HepG2 (cell line): ENCODE measurements around the gene CDK14. TPM values are rescaled to one million over a fixed set of nuclear protein-coding genes. Genes with fewer than 3 reads are reported as not detected.

Experiments used
- ATF1 ChIP-seq: IDR thresholded peaks from 2 replicates; pipeline ENCODE4 v1.6.1; 2016; ENCODE audit warnings: mild to moderate bottlenecking, control low read depth
- CHD4 ChIP-seq: fragments of 200-600 bp; sonication (generic); IDR thresholded peaks from 2 replicates; pipeline ENCODE4 v1.7.0; 2017; ENCODE audit warnings: mild to moderate bottlenecking, low read length, borderline replicate concordance
- FIP1L1 ChIP-seq: fragments of 200-400 bp; formaldehyde crosslinking; IDR thresholded peaks from 2 replicates; pipeline ENCODE4 v1.6.1; 2018; ENCODE audit warnings: low read depth, mild to moderate bottlenecking, low read length, moderate library complexity, borderline replicate concordance; ENCODE audit not compliant: insufficient read depth
- HOMEZ ChIP-seq: IDR thresholded peaks from 2 replicates; pipeline ENCODE4 v1.6.1; 2016; ENCODE audit warnings: low read depth
- HOXD1 ChIP-seq: sonication (generic); formaldehyde crosslinking; IDR thresholded peaks from 2 replicates; pipeline ENCODE4 v1.5.0; 2020; ENCODE audit warnings: missing genetic modification reagents
- IRX3 ChIP-seq: sonication (generic); formaldehyde crosslinking; IDR thresholded peaks from 2 replicates; pipeline ENCODE4 v1.8.1; 2023; ENCODE audit warnings: mild to moderate bottlenecking, low read depth, missing genetic modification reagents, borderline replicate concordance
- KLF13 ChIP-seq: sonication (generic); formaldehyde crosslinking; IDR thresholded peaks from 2 replicates; pipeline ENCODE4 v1.4.0; 2020; ENCODE audit warnings: mild to moderate bottlenecking, missing genetic modification reagents
- MEF2D ChIP-seq: sonication (generic); formaldehyde crosslinking; IDR thresholded peaks from 2 replicates; pipeline ENCODE4 v1.5.1; 2020; ENCODE audit warnings: mild to moderate bottlenecking, missing genetic modification reagents
- MTF1 ChIP-seq: sonication (generic); formaldehyde crosslinking; IDR thresholded peaks from 2 replicates; pipeline ENCODE4 v1.5.0; 2020; ENCODE audit warnings: missing genetic modification reagents
- NFE2L2 ChIP-seq: fragments of 150-350 bp; IDR thresholded peaks from 2 replicates; pipeline ENCODE4 v1.6.1; 2014; ENCODE audit warnings: low read length
- NFIB ChIP-seq: sonication (generic); formaldehyde crosslinking; IDR thresholded peaks from 2 replicates; pipeline ENCODE4 v1.9.0; 2021; ENCODE audit warnings: missing genetic modification reagents, mild to moderate bottlenecking, borderline replicate concordance
- NR0B2 ChIP-seq: sonication (generic); formaldehyde crosslinking; IDR thresholded peaks from 2 replicates; pipeline ENCODE4 v1.4.0; 2020; ENCODE audit warnings: mild to moderate bottlenecking, missing genetic modification reagents
- POLR2AphosphoS5 ChIP-seq: IDR thresholded peaks from 2 replicates; pipeline ENCODE4 v1.6.1; 2012; ENCODE audit warnings: low read depth, low read length
- RELA ChIP-seq: sonication (generic); formaldehyde crosslinking; IDR thresholded peaks from 2 replicates; pipeline ENCODE4 v1.4.0; 2020; ENCODE audit warnings: missing genetic modification reagents
- TOPORS ChIP-seq: sonication (generic); formaldehyde crosslinking; IDR thresholded peaks from 2 replicates; pipeline ENCODE4 v1.8.0; 2023; ENCODE audit warnings: mild to moderate bottlenecking, missing genetic modification reagents
- U2AF1 ChIP-seq: fragments of 200-400 bp; formaldehyde crosslinking; optimal IDR thresholded peaks from 2 replicates; pipeline ENCODE3; 2017; ENCODE audit warnings: mild to moderate bottlenecking, low read depth, low read length
- ZBTB38 ChIP-seq: sonication (generic); formaldehyde crosslinking; IDR thresholded peaks from 2 replicates; pipeline ENCODE4 v1.5.1; 2020; ENCODE audit warnings: mild to moderate bottlenecking, missing genetic modification reagents
- ZNF326 ChIP-seq: sonication (generic); formaldehyde crosslinking; IDR thresholded peaks from 2 replicates; pipeline ENCODE4 v1.4.0; 2020; ENCODE audit warnings: missing genetic modification reagents, borderline replicate concordance
- ZNF44 ChIP-seq: sonication (generic); formaldehyde crosslinking; IDR thresholded peaks from 2 replicates; pipeline ENCODE4 v1.5.1; 2020; ENCODE audit warnings: mild to moderate bottlenecking, missing genetic modification reagents
- ZNF512 ChIP-seq: sonication (generic); formaldehyde crosslinking; IDR thresholded peaks from 2 replicates; pipeline ENCODE4 v1.4.0; 2020; ENCODE audit warnings: mild to moderate bottlenecking, missing genetic modification reagents
- ZNF550 ChIP-seq: sonication (generic); formaldehyde crosslinking; IDR thresholded peaks from 2 replicates; pipeline ENCODE4 v1.4.0; 2020; ENCODE audit warnings: mild to moderate bottlenecking, missing genetic modification reagents, borderline replicate concordance
- ZNF552 ChIP-seq: sonication (generic); formaldehyde crosslinking; IDR thresholded peaks from 2 replicates; pipeline ENCODE4 v1.9.0; 2022; ENCODE audit warnings: missing genetic modification reagents, mild to moderate bottlenecking, borderline replicate concordance
- ZNF614 ChIP-seq: IDR thresholded peaks from 2 replicates; pipeline ENCODE4 v1.6.1; 2018; ENCODE audit warnings: missing biosample characterization, missing genetic modification reagents, inconsistent platforms, borderline replicate concordance
- ZNF644 ChIP-seq: IDR thresholded peaks from 2 replicates; pipeline ENCODE4 v1.6.1; 2016; ENCODE audit warnings: low read depth
- polyA plus RNA-seq, 8 experiments: library from polyadenylated mRNA; depleted of rRNA in 3 of 8; stranded (reverse) in 7 of 8; unstranded in 1 of 8; fragments of >200 nt; fragmentation: Illumina TruSeq in 4 of 8; extraction: Trizol in 4 of 8; gene quantifications; 2 replicates each; pipeline versions ENCODE4 v1.2.1 to v1.2.3, GENCODE V29; 2011 to 2016; ENCODE audit warnings: low read depth in 4 of 8, missing spikeins in 1 of 8, mixed read lengths in 1 of 8; ENCODE audit not compliant: insufficient read depth in 1 of 8
- total RNA-seq, 5 experiments: library from RNA; depleted of rRNA; stranded (reverse); fragments of >200 nt; fragmentation: Illumina TruSeq; extraction: Trizol; gene quantifications; 2 replicates each; pipeline ENCODE4 v1.2.3, GENCODE V29; 2016; ENCODE audit warnings: low read depth in 1 of 5

CDK14 gene
- total and polyA plus RNA-seq, 2 of the 13 experiments (the other 11 are each of a cell fraction or from before 2014, with no cell fraction given) = 0.26 to 0.71 TPM

- TF ChIP-seq ZNF512 (no peak), NFE2L2 (no peak), HOMEZ (no peak), IRX3 (CRISPR knock-in tag) (0 out of 2 replicates have a peak, but pooled peaks have one; percentile 33), ZNF44 (CRISPR knock-in tag) (no peak), ZNF326 (CRISPR knock-in tag) (no peak), ZBTB38 (CRISPR knock-in tag) (peak; percentile 9; the same call in 1 of the 2 replicates), CHD4 (no peak), ZNF550 (CRISPR knock-in tag) (no peak), TOPORS (no peak), ZNF552 (no peak), KLF13 (CRISPR knock-in tag) (no peak), HOXD1 (no peak), RELA (CRISPR knock-in tag) (no peak), FIP1L1 (no peak), ATF1 (no peak), U2AF1 (no peak), MTF1 (no peak), ZNF614 (CRISPR knock-in tag) (no peak), NFIB (CRISPR knock-in tag) (no peak), ZNF644 (CRISPR knock-in tag) (no peak), POLR2AphosphoS5 (no peak), NR0B2 (CRISPR knock-in tag) (no peak), MEF2D (CRISPR knock-in tag) (no peak)
Measured at GRCh38 chr7:90595801-90596670, at the start of gene CDK14 (continued).
